HEK293 (cell line): ENCODE data around the gene FAM83E.

Experiments used
- CTCF ChIA-PET: fragments of 350-600 bp; formaldehyde crosslinking; extraction: SDS; loops from one replicate; lab custom pipeline; 2021; ENCODE audit warnings: antibody characterized with exemption; lab: Yijun Ruan, JAX
- POLR2A ChIA-PET: fragments of 300-600 bp; formaldehyde crosslinking; extraction: SDS; loops from one replicate; lab custom pipeline; 2020; ENCODE audit warnings: antibody characterized with exemption, inconsistent platforms; lab: Yijun Ruan, JAX
- H3K27ac ChIP-seq: fragments of 200-500 bp; sonication (Bioruptor generic); 2 replicates; pipeline ENCODE4 v1.5.1; 2014; ENCODE audit warnings: low read depth, low read length, control low read depth, inconsistent platforms; ENCODE audit errors: extremely low read depth
- H3K36me3 ChIP-seq, 2 experiments: fragments of 200-500 bp in 1 of 2; sonication (Bioruptor generic) in 1 of 2; 1 replicate in 1 of 2; 2 replicates in 1 of 2; pipeline ENCODE4 v1.5.1; 2014 to 2017; ENCODE audit warnings: inconsistent platforms in 2 of 2, low read length in 2 of 2; ENCODE audit not compliant: control insufficient read depth in 2 of 2, insufficient read depth in 1 of 2
- H3K4me1 ChIP-seq: fragments of 200-500 bp; sonication (Bioruptor generic); 2 replicates; pipeline ENCODE4 v1.5.1; 2014; ENCODE audit warnings: mild to moderate bottlenecking, low read length, inconsistent platforms; ENCODE audit not compliant: control insufficient read depth, insufficient read depth
- H3K4me3 ChIP-seq: 2 replicates; pipeline ENCODE4 v1.5.1; 2011; ENCODE audit warnings: low read depth, mild to moderate bottlenecking, control low read depth, low read length, moderate library complexity
- H3K9me3 ChIP-seq: fragments of 200-500 bp; sonication (Bioruptor generic); 2 replicates; pipeline ENCODE4 v1.5.1; 2014; ENCODE audit warnings: low read depth, low read length, inconsistent platforms; ENCODE audit not compliant: control insufficient read depth, insufficient read depth
- GLIS1 ChIP-seq: fragments of 450-650 bp; formaldehyde crosslinking; IDR thresholded peaks from 2 replicates; pipeline ENCODE4 v1.5.1; 2016; ENCODE audit warnings: missing biosample characterization, missing genetic modification characterization
- HOXD13 ChIP-seq: sonication (generic); formaldehyde crosslinking; IDR thresholded peaks from 2 replicates; pipeline ENCODE4 v1.8.0; 2022; ENCODE audit warnings: missing genetic modification reagents, borderline replicate concordance
- INSM2 ChIP-seq: fragments of 450-650 bp; formaldehyde crosslinking; IDR thresholded peaks from 2 replicates; pipeline ENCODE4 v1.5.1; 2016; ENCODE audit warnings: missing biosample characterization, missing genetic modification characterization
- KLF16 ChIP-seq: fragments of 450-650 bp; formaldehyde crosslinking; IDR thresholded peaks from 2 replicates; pipeline ENCODE4 v1.5.1; 2017; ENCODE audit warnings: missing biosample characterization, missing genetic modification characterization
- KLF7 ChIP-seq: fragments of 450-650 bp; formaldehyde crosslinking; IDR thresholded peaks from 2 replicates; pipeline ENCODE4 v1.5.1; 2016; ENCODE audit warnings: missing biosample characterization, missing genetic modification characterization, borderline replicate concordance
- KLF8 ChIP-seq: fragments of 450-650 bp; formaldehyde crosslinking; IDR thresholded peaks from 2 replicates; pipeline ENCODE4 v1.5.1; 2016; ENCODE audit warnings: missing biosample characterization, missing genetic modification characterization
- PRDM1 ChIP-seq: fragments of 450-650 bp; formaldehyde crosslinking; IDR thresholded peaks from 2 replicates; pipeline ENCODE4; 2016; ENCODE audit warnings: missing biosample characterization, missing genetic modification characterization
- PRDM10 ChIP-seq: fragments of 450-650 bp; formaldehyde crosslinking; IDR thresholded peaks from 2 replicates; pipeline ENCODE4 v1.5.1; 2016; ENCODE audit warnings: missing biosample characterization, missing genetic modification characterization
- SETDB1 ChIP-seq: IDR thresholded peaks from one replicate; pipeline ENCODE4 v1.6.1; 2017; ENCODE audit warnings: mild to moderate bottlenecking, low read length, moderate library complexity, mixed read lengths; ENCODE audit not compliant: insufficient read length
- TRIM28 ChIP-seq: IDR thresholded peaks from 2 replicates; pipeline ENCODE4 v1.6.1; 2011; ENCODE audit warnings: low read length, control low read depth, borderline replicate concordance
- ZBTB21 ChIP-seq: fragments of 450-650 bp; formaldehyde crosslinking; IDR thresholded peaks from 2 replicates; pipeline ENCODE4 v1.5.1; 2017; ENCODE audit warnings: missing biosample characterization, missing genetic modification characterization
- ZBTB8A ChIP-seq: fragments of 450-650 bp; formaldehyde crosslinking; IDR thresholded peaks from 2 replicates; pipeline ENCODE4 v1.5.1; 2016; ENCODE audit warnings: missing biosample characterization, missing genetic modification characterization
- ZEB2 ChIP-seq: fragments of 450-650 bp; formaldehyde crosslinking; IDR thresholded peaks from 2 replicates; pipeline ENCODE4 v1.5.1; 2016; ENCODE audit warnings: missing biosample characterization, missing genetic modification characterization
- ZFHX2 ChIP-seq: fragments of 450-650 bp; formaldehyde crosslinking; conservative IDR thresholded peaks from 2 replicates; pipeline ENCODE4 v1.5.1; 2016; ENCODE audit warnings: missing biosample characterization, missing genetic modification characterization
- ZFP37 ChIP-seq: fragments of 450-650 bp; formaldehyde crosslinking; IDR thresholded peaks from 2 replicates; pipeline ENCODE4 v1.5.1; 2016; ENCODE audit warnings: missing biosample characterization, missing genetic modification characterization
- ZFP69B ChIP-seq: fragments of 450-650 bp; formaldehyde crosslinking; IDR thresholded peaks from 2 replicates; pipeline ENCODE4 v1.5.1; 2016; ENCODE audit warnings: missing biosample characterization, missing genetic modification characterization
- ZNF114 ChIP-seq: fragments of 450-650 bp; formaldehyde crosslinking; IDR thresholded peaks from 2 replicates; pipeline ENCODE4 v1.5.0; 2017; ENCODE audit warnings: missing biosample characterization, missing genetic modification characterization
- ZNF530 ChIP-seq: fragments of 450-650 bp; formaldehyde crosslinking; IDR thresholded peaks from 2 replicates; pipeline ENCODE4 v1.5.1; 2016; ENCODE audit warnings: low read depth, missing biosample characterization, missing genetic modification characterization
- ZNF548 ChIP-seq: fragments of 450-650 bp; formaldehyde crosslinking; IDR thresholded peaks from 2 replicates; pipeline ENCODE4 v1.5.1; 2016; ENCODE audit warnings: missing biosample characterization, missing genetic modification characterization
- ZNF561 ChIP-seq: fragments of 450-650 bp; IDR thresholded peaks from 2 replicates; pipeline ENCODE4 v1.5.1; 2018; ENCODE audit warnings: missing biosample characterization, missing genetic modification characterization, borderline replicate concordance
- ZNF624 ChIP-seq: fragments of 450-650 bp; formaldehyde crosslinking; IDR thresholded peaks from 2 replicates; pipeline ENCODE4 v1.5.1; 2017; ENCODE audit warnings: missing biosample characterization, missing genetic modification characterization
- ZNF639 ChIP-seq: fragments of 450-650 bp; formaldehyde crosslinking; IDR thresholded peaks from 2 replicates; pipeline ENCODE4 v1.5.1; 2016; ENCODE audit warnings: missing biosample characterization, missing genetic modification characterization
- ZNF658 ChIP-seq: fragments of 450-650 bp; formaldehyde crosslinking; IDR thresholded peaks from 2 replicates; pipeline ENCODE4; 2016; ENCODE audit warnings: missing biosample characterization, missing genetic modification characterization
- ZSCAN4 ChIP-seq: fragments of 450-650 bp; formaldehyde crosslinking; IDR thresholded peaks from 2 replicates; pipeline ENCODE4 v1.5.1; 2017; ENCODE audit warnings: missing biosample characterization, missing genetic modification characterization

The FAM83E gene

DNA sequence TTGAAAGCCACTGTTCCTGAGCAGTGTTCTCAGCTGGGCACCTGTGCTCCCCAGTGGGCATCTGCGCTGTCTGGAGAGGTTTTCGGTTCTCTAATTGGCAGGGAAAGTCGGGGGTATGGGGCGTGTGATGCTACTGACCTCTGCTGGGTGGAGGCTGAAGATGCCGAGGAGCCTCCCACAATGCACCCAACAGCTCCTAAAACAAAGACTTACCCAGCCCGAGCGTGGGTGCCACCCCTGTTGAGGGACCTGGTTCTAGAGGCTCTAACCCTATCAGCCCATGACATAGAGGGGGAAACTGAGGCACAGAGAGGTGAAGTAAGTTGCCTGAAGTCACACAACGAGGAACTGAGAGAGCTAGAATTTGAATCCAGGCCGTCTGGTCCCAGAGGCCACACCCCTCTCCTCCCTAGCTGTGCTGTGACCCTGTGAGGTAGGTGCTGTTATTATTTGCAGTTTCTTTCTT, 6.0 kb downstream of the FAM83E start (continued):
- peak; percentile 92 for TF ChIP-seq PRDM10 (tag by site-specific recombination)
- no peak for TF ChIP-seq TRIM28
- no peak for TF ChIP-seq ZNF624 (tag by site-specific recombination)
- no peak for TF ChIP-seq HOXD13 (CRISPR knock-in tag)
- TF ChIP-seq ZNF548 (tag by site-specific recombination) = no peak
- TF ChIP-seq ZNF639 = no peak
- peak; percentile 62 for TF ChIP-seq PRDM1 (tag by site-specific recombination)
- no peak for TF ChIP-seq SETDB1
- peak; percentile 65; the same call in 1 of the 2 replicates for TF ChIP-seq ZNF561 (tag by site-specific recombination)
- 0 out of 2 replicates have a peak, but pooled peaks have one; percentile 16 for TF ChIP-seq ZEB2 (tag by site-specific recombination)
- TF ChIP-seq INSM2 (tag by site-specific recombination) = no peak
- no peak for TF ChIP-seq KLF7
- TF ChIP-seq GLIS1 (tag by site-specific recombination) = peak; percentile 26
- peak; percentile 43 for TF ChIP-seq ZFHX2 (tag by site-specific recombination)
- no peak for TF ChIP-seq ZNF658
- no peak for TF ChIP-seq ZNF530 (tag by site-specific recombination)

DNA sequence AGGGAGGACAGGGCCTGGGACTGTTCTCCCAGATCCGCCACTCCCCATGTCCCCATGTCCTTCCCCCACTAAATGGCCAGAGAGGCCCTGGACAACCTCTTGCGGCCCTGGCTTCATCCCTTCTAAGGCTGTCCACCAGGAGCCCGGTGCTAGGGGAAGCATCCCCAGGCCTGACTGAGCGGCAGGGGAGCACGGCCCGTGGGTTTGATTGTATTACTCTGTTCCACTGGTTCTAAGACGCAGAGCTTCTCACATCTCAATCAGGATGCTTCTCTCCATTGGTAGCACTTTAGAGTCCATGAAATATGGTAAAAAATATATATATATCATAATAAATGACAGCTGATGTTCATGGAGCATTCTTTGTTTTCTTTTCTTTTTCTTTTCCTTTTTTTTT, 7.5 kb downstream of the FAM83E start:
- Histone ChIP-seq H3K9me3 (no peaks in the 10 kb centered on the region), H3K36me3 (no peaks in the 10 kb centered on the region), H3K27ac (no peak overlapping the region), H3K4me3 (no peak overlapping the region), H3K4me1 (no peaks in the 10 kb centered on the region; the same call in 1 of the 2 replicates)
- CTCF ChIA-PET = interaction anchor here (0.5 to 5.3 kb wide), 9 partner anchors 10 to 341 kb away, joined by 3 to 51 read pairs (median 6); no protein-coding TSS in a partner anchor
- POLR2A ChIA-PET = interaction anchor here (0.7 to 5.2 kb wide), 2 partner anchors 12 to 345 kb away, joined by 3 to 60 read pairs; partner anchors contain the start of genes RPL18 and SPHK2
- TF ChIP-seq ZNF624 (tag by site-specific recombination) = no peak
- no peak for TF ChIP-seq PRDM10 (tag by site-specific recombination)
- no peak for TF ChIP-seq ZSCAN4 (tag by site-specific recombination)
- no peak for TF ChIP-seq ZNF639
- no peak for TF ChIP-seq ZNF114 (tag by site-specific recombination)
- TF ChIP-seq ZFP37 = no peak
- no peak for TF ChIP-seq ZBTB21 (tag by site-specific recombination)
- TF ChIP-seq KLF16 (tag by site-specific recombination) = no peak
- no peak for TF ChIP-seq ZBTB8A (tag by site-specific recombination)
- no peak for TF ChIP-seq ZFP69B (tag by site-specific recombination)
- no peak for TF ChIP-seq KLF8
